Activated naive CD4-positive, alpha-beta T cell treated with anti-CD3 and anti-CD28 coated beads, Interleukin-2, amount 50 U/mL, for 72 hours (primary cell): ENCODE data around the gene EPHA6. TPM values are rescaled to one million over a fixed set of nuclear protein-coding genes. Genes with fewer than 3 reads are reported as not detected.
"Not testable (repeated sequence)": the region's sequence is repeated elsewhere in the genome, so short reads cannot be mapped to it uniquely, and the experiment has no call there.

ENCODE experiments used
- ATAC-seq, 2 donors: fragments of 150-1000 bp; cut with Tn5 transposase; 2 replicates each; pipeline ENCODE4 v1.10.0; 2021; ENCODE audit warnings: mild to moderate bottlenecking in 2 of 2, moderate library complexity in 2 of 2
- DNase-seq, 2 donors: peaks; one replicate each; pipeline ENCODE4 v3.0.0; 2021 to 2022; ENCODE audit warnings: low spot score in 2 of 2
- H3K27ac Mint-ChIP-seq, 2 donors: one replicate each; pipeline ENCODE4 v1.8.0; 2022; ENCODE audit warnings: mild to moderate bottlenecking in 2 of 2, mixed read lengths in 2 of 2
- H3K36me3 Mint-ChIP-seq, 2 donors: one replicate each; pipeline ENCODE4 v1.8.0; 2022; ENCODE audit warnings: mixed read lengths in 2 of 2
- H3K9me3 Mint-ChIP-seq, 2 donors: one replicate each; pipeline ENCODE4 v1.8.0; 2022; ENCODE audit warnings: mixed read lengths in 2 of 2
- total RNA-seq, 2 donors: library from RNA; stranded (reverse); gene quantifications; one replicate each; pipeline ENCODE4 v1.2.3, GENCODE V29; 2022

The EPHA6 gene
- total RNA-seq, 2 donors from 2014 or later = not detected

DNA sequence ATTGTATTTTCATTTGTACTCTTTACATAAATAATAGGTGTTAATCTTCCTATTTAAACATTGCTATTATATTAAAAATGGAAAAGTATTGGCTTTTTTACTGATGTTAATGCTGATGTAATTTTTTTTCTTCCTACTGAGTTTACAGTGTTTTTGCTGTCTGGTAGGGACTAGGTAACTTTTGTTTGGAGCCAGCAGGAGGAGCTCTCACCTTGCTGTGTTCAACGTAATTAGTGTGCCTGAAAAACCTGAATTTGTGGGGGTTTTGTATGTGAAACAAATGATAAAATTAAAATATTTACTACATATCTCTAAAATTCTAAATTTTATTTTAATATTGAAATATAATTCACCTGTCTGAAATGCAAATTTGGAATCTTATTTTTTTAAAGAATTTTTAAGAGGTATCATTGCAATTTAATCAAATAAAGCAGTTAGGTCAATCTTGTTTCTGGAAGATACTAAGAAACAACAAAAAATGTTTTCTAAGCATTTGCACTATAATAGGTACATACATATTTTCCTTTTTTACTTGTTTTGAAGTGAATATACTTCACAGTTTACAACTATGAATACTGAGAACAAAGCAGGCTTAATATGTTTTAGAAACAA is 48.8 kb downstream of the EPHA6 start:
- H3K27ac Mint-ChIP-seq = no peak overlapping the region
- no peaks in the 10 kb centered on the region for H3K9me3 Mint-ChIP-seq
- no peak for ATAC-seq
- DNase-seq = no peak
- H3K36me3 Mint-ChIP-seq = no peaks in the 10 kb centered on the region

DNA sequence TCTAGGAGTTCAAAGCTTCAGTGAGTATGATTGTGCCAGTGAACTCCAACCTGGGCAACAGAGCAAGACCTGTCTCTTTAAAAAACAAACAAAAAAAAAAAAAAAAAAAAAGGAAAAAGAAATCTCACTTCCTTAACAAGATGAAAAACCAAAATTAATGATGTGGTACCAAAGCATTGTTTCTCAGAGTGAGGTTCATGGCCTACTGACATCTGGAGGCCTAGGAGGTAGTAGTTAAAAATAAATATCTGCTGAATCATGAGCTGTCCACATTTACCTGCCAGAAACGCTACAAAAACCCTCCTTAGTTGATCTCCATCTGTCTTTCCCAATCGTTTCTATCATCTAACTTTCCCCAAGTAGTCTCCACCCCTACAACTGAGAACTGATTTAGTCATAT is 51.2 kb downstream of the EPHA6 start:
- ATAC-seq (no peak), DNase-seq (no peak)
- no peaks in the 10 kb centered on the region for H3K36me3 Mint-ChIP-seq
- no peak overlapping the region for H3K27ac Mint-ChIP-seq
- H3K9me3 Mint-ChIP-seq = no peaks in the 10 kb centered on the region

GRCh38 chr3:96869316-96869715 is 54.9 kb downstream of the EPHA6 start:
- no peak for ATAC-seq
- no peak overlapping the region for H3K27ac Mint-ChIP-seq
- no peaks in the 10 kb centered on the region for H3K36me3 Mint-ChIP-seq
- no peaks in the 10 kb centered on the region for H3K9me3 Mint-ChIP-seq
- no peak for DNase-seq

- H3K27ac Mint-ChIP-seq = no peak overlapping the region
- DNase-seq (no peak), ATAC-seq (no peak)
- no peaks in the 10 kb centered on the region for H3K36me3 Mint-ChIP-seq
- peaks cover 4 to 21% of the 10 kb centered on the region in 2 donors for H3K9me3 Mint-ChIP-seq
Measured at GRCh38 chr3:96877510-96877909, 63.1 kb downstream of the EPHA6 start.

- Mint-ChIP-seq H3K9me3 (peaks cover 12 to 22% of the 10 kb centered on the region in 2 donors), H3K36me3 (no peaks in the 10 kb centered on the region), H3K27ac (no peak overlapping the region)
- ATAC-seq (no peak), DNase-seq (no peak)
Measured at GRCh38 chr3:96900031-96900430, 85.6 kb downstream of the EPHA6 start.

GRCh38 chr3:96900566-96900965 is 86.2 kb downstream of the EPHA6 start:
- DNase-seq (no peak), ATAC-seq (no peak)
- Mint-ChIP-seq H3K27ac (no peak overlapping the region), H3K9me3 (peaks cover 11 to 21% of the 10 kb centered on the region in 2 donors), H3K36me3 (no peaks in the 10 kb centered on the region)

DNA sequence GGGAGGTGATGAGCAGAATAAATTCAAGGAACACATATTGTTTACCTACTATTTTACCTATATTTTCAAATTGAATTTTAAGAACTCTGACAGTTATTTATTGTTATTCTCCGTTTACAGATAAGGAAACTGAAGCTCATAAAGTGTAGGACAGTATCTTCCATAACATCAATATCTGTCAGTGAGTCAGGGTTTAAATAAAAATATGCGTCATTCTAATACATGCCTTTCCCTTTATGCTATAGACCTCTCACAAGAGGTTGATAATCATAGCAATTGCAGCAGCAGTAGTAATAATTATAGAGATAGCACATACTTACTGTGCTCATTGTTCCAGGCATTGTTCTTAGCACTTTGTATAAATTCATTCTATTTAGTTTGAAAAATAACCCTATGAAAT is 101.1 kb downstream of the EPHA6 start:
- ATAC-seq (no peak), DNase-seq (no peak)
- Mint-ChIP-seq H3K27ac (no peak overlapping the region), H3K9me3 (peaks cover 4 to 6% of the 10 kb centered on the region in 2 donors), H3K36me3 (no peaks in the 10 kb centered on the region)

DNA sequence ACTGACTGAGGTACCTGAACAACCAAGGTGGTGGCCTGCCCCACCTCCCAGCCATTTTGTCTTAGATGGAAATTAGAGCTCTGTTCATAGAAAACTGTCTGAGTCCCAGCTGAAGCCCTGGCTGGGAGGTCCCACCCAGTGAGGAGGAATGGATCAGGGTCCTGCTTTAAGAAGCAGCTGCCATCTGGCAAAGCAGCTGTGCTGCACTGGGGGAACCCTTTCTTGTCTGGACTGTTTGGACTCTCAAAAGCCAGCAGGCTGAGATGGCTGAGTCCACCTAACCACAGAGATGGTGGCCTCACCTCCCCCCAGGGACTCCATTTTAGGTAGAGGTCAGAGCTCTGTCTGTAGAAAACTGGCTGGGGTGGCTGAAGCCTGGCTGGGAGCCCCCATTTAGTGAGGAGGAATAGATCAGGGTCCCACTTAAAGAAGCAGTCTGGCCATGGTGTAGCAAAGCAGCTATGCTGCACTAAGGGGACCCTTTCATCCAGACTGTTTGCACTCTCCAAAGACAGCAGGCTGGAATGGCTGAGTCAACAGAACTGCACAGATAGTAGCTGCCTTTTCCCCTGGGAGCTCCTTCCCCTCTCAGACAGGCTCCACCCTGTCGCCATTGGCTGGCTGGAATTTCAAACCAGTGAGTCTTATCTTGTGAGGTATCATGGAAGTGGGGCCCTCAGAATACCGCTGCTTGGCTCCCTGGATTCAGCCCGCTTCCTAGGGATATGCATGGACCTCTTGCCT is 116.9 kb downstream of the EPHA6 start:
- peaks cover 23 to 29% of the 10 kb centered on the region in 2 donors for H3K36me3 Mint-ChIP-seq

GRCh38 chr3:96942131-96942530 is 127.7 kb downstream of the EPHA6 start:
- peaks cover 12 to 24% of the 10 kb centered on the region in 2 donors for H3K9me3 Mint-ChIP-seq
- not testable (repeated sequence) for H3K36me3 Mint-ChIP-seq, ATAC-seq, H3K27ac Mint-ChIP-seq, DNase-seq

More for the DNA sequence above, 116.9 kb downstream of the EPHA6 start:
- Mint-ChIP-seq H3K9me3 (peaks cover 21 to 30% of the 10 kb centered on the region in 2 donors), H3K27ac (no peak overlapping the region)
- ATAC-seq = no peak
- DNase-seq = no peak

- no peak overlapping the region for H3K27ac Mint-ChIP-seq
- DNase-seq = no peak
- peaks cover 13 to 16% of the 10 kb centered on the region in 2 donors for H3K9me3 Mint-ChIP-seq
- ATAC-seq = no peak
- no peaks in the 10 kb centered on the region for H3K36me3 Mint-ChIP-seq
Measured at GRCh38 chr3:96958856-96959255, 144.5 kb downstream of the EPHA6 start.

GRCh38 chr3:96959474-96959873 is 145.1 kb downstream of the EPHA6 start:
- DNase-seq (no peak), ATAC-seq (no peak)
- Mint-ChIP-seq H3K36me3 (no peaks in the 10 kb centered on the region), H3K9me3 (peaks cover 9 to 18% of the 10 kb centered on the region in 2 donors), H3K27ac (no peak overlapping the region)

DNA sequence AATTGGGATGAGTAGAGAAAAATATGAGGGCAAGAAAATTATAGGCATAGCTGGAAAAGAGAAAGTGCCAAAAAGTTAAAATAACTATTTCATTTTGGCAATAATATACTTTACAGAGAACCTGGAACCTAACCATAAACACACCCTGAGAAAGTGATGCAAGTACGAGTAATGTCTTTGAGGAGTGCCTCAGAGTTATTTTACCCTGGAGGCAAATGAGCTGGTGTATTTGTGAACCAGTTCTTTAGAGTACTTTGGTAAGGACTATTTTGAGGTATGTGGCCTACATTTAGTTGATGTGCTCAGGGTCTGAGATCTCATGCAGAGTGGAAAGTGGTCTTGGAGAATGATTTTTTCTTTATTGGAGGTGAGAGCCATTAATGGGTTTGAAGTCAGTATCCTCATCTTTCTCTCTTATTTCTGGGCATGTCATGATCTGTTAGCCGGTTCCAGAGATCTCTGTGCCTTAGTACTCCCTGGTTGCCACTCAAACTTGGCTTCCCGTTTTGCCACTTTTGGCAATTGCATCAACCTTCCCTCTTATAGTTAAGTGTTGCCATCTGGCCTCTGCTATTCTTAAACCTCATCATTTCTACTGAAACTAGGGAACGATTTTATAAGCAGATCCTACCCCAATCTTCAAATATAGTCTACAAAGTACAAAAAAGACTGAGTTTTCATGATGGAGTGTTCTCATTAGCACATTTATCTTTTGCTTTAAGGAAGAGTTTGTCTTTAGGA is 145.7 kb downstream of the EPHA6 start:
- Mint-ChIP-seq H3K27ac (no peak overlapping the region), H3K9me3 (peaks cover 9 to 22% of the 10 kb centered on the region in 2 donors), H3K36me3 (no peaks in the 10 kb centered on the region)
- no peak for ATAC-seq
- DNase-seq = no peak

GRCh38 chr3:96960661-96961330 is 146.4 kb downstream of the EPHA6 start:
- Mint-ChIP-seq H3K36me3 (no peaks in the 10 kb centered on the region), H3K27ac (no peak overlapping the region), H3K9me3 (peaks cover 9 to 22% of the 10 kb centered on the region in 2 donors)
- ATAC-seq (no peak), DNase-seq (no peak)

DNA sequence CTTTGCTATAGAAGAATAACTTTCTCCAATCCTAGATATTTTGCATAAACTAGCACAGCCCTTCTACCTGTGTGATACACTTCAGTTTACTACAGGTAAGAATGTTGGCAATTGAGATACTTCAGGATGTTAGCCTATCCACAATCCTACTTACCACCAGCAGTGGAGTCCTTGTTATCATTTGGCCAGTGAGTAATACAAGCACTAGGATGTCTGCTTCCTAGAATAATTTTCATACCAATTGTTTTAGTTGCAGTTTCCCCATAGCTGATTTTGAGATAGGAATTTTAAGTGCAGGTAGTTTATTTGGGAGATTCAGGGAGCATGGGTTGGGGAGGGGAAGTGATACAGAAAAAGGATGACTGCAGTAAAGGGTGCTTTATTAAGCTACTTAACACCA is 147.2 kb downstream of the EPHA6 start:
- Mint-ChIP-seq H3K27ac (no peak overlapping the region), H3K36me3 (no peaks in the 10 kb centered on the region), H3K9me3 (peaks cover 9 to 19% of the 10 kb centered on the region in 2 donors)
- ATAC-seq (no peak), DNase-seq (no peak)

DNA sequence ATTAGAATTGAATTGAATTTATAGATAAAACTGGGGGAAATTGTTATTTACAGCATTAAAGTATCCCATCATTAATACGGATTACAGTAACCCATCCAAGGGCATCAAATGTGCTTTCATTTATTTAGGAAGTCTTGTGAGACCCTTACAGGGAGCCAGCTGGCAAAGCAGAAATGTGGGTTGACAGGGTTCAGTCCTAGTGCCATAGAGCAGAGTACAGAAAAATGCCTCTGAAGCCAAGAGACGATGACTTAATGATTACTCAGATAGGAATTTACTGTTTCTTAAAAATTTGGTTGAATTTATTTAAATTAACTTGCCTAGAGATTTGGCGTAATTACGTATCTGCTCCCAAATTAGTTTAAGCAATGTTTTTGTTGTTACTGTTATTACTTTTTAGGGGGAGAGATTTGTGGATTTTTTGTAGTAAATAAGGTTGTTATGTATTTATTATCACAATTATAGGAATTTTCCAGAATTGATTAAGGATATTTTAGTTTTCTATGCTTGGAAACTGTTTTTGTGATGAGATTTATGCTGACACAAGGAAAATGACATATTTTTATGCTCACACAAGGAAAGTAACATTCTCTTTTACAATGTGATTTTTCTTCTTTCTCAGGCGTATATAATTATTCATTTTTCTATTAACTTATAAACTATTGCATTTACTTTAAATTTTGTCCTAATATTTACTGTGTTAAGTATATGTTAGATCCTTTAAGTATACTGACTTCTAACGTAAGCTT is 152.0 kb downstream of the EPHA6 start:
- Mint-ChIP-seq H3K9me3 (peaks cover 9 to 11% of the 10 kb centered on the region in 2 donors), H3K27ac (no peak overlapping the region), H3K36me3 (no peaks in the 10 kb centered on the region)
- DNase-seq (no peak), ATAC-seq (no peak)

DNA sequence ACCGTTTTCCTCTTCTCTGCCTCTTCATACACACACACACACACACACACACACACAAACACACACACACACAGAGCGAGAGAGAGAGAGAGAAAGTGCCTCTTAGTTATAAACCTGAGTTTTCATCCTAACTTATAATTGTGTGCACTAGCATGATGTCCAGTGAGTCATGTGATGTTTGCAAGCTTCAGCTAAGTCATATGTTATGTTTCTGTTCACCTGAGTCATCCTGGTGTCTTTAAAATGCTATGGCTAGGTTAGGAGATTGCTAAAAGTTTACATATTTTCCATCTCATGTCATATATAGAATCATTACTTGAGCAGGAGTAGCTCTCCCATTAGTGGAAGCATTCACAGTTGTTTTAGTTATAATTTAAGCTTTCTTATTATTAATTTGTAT is 155.8 kb downstream of the EPHA6 start:
- Mint-ChIP-seq H3K36me3 (no peaks in the 10 kb centered on the region), H3K9me3 (no peaks in the 10 kb centered on the region), H3K27ac (no peak overlapping the region)
- ATAC-seq = no peak
- DNase-seq = no peak
